Trophoblast cell (in vitro differentiated cells and primary cell): ENCODE results near the gene RAB31.

ENCODE experiments used
- DNase-seq, 2 donors: peaks; one replicate each; pipeline ENCODE4 v3.0.0-alpha.2; 2016
- H2AFZ ChIP-seq: 2 replicates; pipeline ENCODE4 v1.6.1; 2013; ENCODE audit warnings: low read length, moderate library complexity, mild to moderate bottlenecking; ENCODE audit not compliant: insufficient read depth, poor library complexity
- H2AK5ac ChIP-seq: 2 replicates; pipeline ENCODE4 v1.6.1; 2013; ENCODE audit warnings: mild to moderate bottlenecking, low read length
- H2BK120ac ChIP-seq: 2 replicates; pipeline ENCODE4 v1.6.1; 2013; ENCODE audit warnings: low read length, mild to moderate bottlenecking, moderate library complexity; ENCODE audit not compliant: insufficient read depth, poor library complexity
- H2BK12ac ChIP-seq: 2 replicates; pipeline ENCODE4 v1.6.1; 2013; ENCODE audit warnings: mild to moderate bottlenecking, low read length, moderate library complexity
- H2BK5ac ChIP-seq: 2 replicates; pipeline ENCODE4 v1.6.1; 2013; ENCODE audit warnings: low read length, low read depth, moderate library complexity, mild to moderate bottlenecking; ENCODE audit not compliant: poor library complexity
- H3K14ac ChIP-seq: 2 replicates; pipeline ENCODE4 v1.6.1; 2013; ENCODE audit warnings: mild to moderate bottlenecking, low read length
- H3K18ac ChIP-seq: 2 replicates; pipeline ENCODE4 v1.6.1; 2013; ENCODE audit warnings: mild to moderate bottlenecking, low read length
- H3K23ac ChIP-seq: 2 replicates; pipeline ENCODE4 v1.6.1; 2013; ENCODE audit warnings: low read length
- H3K27ac ChIP-seq: 2 replicates; pipeline ENCODE4 v1.5.1; 2013; ENCODE audit warnings: low read depth, mild to moderate bottlenecking, inconsistent platforms, low read length, moderate library complexity
- H3K27me3 ChIP-seq: 2 replicates; pipeline ENCODE4 v1.6.1; 2013; ENCODE audit warnings: inconsistent platforms, mild to moderate bottlenecking, low read length, moderate library complexity; ENCODE audit not compliant: insufficient read depth
- H3K36me3 ChIP-seq, 2 experiments: 1 replicate in 1 of 2; 2 replicates in 1 of 2; pipeline ENCODE4 v1.6.1; 2013; ENCODE audit warnings: low read length in 2 of 2, mild to moderate bottlenecking in 2 of 2, moderate library complexity in 1 of 2; ENCODE audit not compliant: insufficient read depth in 2 of 2, control insufficient read depth in 1 of 2
- H3K4ac ChIP-seq: 2 replicates; pipeline ENCODE4 v1.6.1; 2013; ENCODE audit warnings: low read depth, mild to moderate bottlenecking, low read length, moderate library complexity
- H3K4me1 ChIP-seq, 2 experiments: 1 replicate in 1 of 2; 2 replicates in 1 of 2; pipeline ENCODE4 v1.6.1; 2013; ENCODE audit warnings: low read length in 2 of 2, mild to moderate bottlenecking in 2 of 2, moderate library complexity in 1 of 2; ENCODE audit not compliant: insufficient read depth in 2 of 2, control insufficient read depth in 1 of 2
- H3K4me2 ChIP-seq: 2 replicates; pipeline ENCODE4 v1.6.1; 2013; ENCODE audit warnings: inconsistent platforms, mild to moderate bottlenecking, low read length, moderate library complexity
- H3K4me3 ChIP-seq: 2 replicates; pipeline ENCODE4 v1.5.1; 2013; ENCODE audit warnings: mild to moderate bottlenecking, low read depth, low read length, inconsistent platforms
- H3K79me1 ChIP-seq: one replicate; pipeline ENCODE4 v1.6.1; 2013; ENCODE audit warnings: low read length
- H3K79me2 ChIP-seq: 2 replicates; pipeline ENCODE4 v1.6.1; 2013; ENCODE audit warnings: low read length, mild to moderate bottlenecking; ENCODE audit not compliant: control insufficient read depth, insufficient read depth, poor library complexity
- H3K9ac ChIP-seq: 2 replicates; pipeline ENCODE4 v1.6.1; 2013; ENCODE audit warnings: mild to moderate bottlenecking, low read length
- H3K9me3 ChIP-seq: 2 replicates; pipeline ENCODE4 v1.6.1; 2013; ENCODE audit warnings: low read depth, mild to moderate bottlenecking, control low read depth, inconsistent platforms, low read length; ENCODE audit not compliant: insufficient read depth
- H4K12ac ChIP-seq: 2 replicates; pipeline ENCODE4 v1.6.1; 2013; ENCODE audit warnings: low read depth, mild to moderate bottlenecking, low read length, moderate library complexity
- H4K8ac ChIP-seq: 2 replicates; pipeline ENCODE4 v1.6.1; 2013; ENCODE audit warnings: low read depth, mild to moderate bottlenecking, low read length, moderate library complexity
- H4K91ac ChIP-seq: one replicate; pipeline ENCODE4 v1.6.1; 2013; ENCODE audit warnings: low read depth, mild to moderate bottlenecking, low read length, moderate library complexity
- WGBS: extraction: QIAGEN DNeasy Blood & Tissue Kit; methylation state at CpG from one replicate; pipeline ENCODE4 v1.1.7; 2013; ENCODE audit warnings: missing lambda C conversion rate; ENCODE audit not compliant: insufficient read length, insufficient coverage; ENCODE audit errors: extremely low coverage; 5-methylcytosine and 5-hydroxymethylcytosine counted together

The RAB31 gene

GRCh38 chr18:9831036-9831722 lies 123.1 kb downstream of the RAB31 start:
- H2AK5ac ChIP-seq = no peak overlapping the region
- H3K23ac ChIP-seq = no peak overlapping the region
- H2BK12ac ChIP-seq = no peak overlapping the region
- no peak overlapping the region for H4K8ac ChIP-seq
- no peak overlapping the region for H4K12ac ChIP-seq
- H4K91ac ChIP-seq = no peak overlapping the region
- WGBS = no CpG with 5 or more reads among the region's 13 CpGs
- no peak overlapping the region for H3K14ac ChIP-seq
- DNase-seq = no peak
- peaks cover 2% of the 10 kb centered on the region for H3K79me1 ChIP-seq
- peaks cover 5 to 8% of the 10 kb centered on the region in 2 experiments for H3K4me1 ChIP-seq
- peak overlapping the region; percentile 36 for H3K4ac ChIP-seq
- no peak overlapping the region for H2AFZ ChIP-seq
- H3K27ac ChIP-seq = no peak overlapping the region
- peaks cover 2% of the 10 kb centered on the region for H3K79me2 ChIP-seq
- no peak overlapping the region for H2BK5ac ChIP-seq
- no peaks in the 10 kb centered on the region for H3K9me3 ChIP-seq
- H3K36me3 ChIP-seq = peaks cover 23 to 42% of the 10 kb centered on the region in 2 experiments
- no peak overlapping the region for H3K4me2 ChIP-seq
- no peaks in the 10 kb centered on the region for H3K27me3 ChIP-seq
- no peak overlapping the region for H2BK120ac ChIP-seq
- no peak overlapping the region for H3K9ac ChIP-seq
- H3K4me3 ChIP-seq = no peak overlapping the region
- H3K18ac ChIP-seq = peak overlapping the region; percentile 38

DNA sequence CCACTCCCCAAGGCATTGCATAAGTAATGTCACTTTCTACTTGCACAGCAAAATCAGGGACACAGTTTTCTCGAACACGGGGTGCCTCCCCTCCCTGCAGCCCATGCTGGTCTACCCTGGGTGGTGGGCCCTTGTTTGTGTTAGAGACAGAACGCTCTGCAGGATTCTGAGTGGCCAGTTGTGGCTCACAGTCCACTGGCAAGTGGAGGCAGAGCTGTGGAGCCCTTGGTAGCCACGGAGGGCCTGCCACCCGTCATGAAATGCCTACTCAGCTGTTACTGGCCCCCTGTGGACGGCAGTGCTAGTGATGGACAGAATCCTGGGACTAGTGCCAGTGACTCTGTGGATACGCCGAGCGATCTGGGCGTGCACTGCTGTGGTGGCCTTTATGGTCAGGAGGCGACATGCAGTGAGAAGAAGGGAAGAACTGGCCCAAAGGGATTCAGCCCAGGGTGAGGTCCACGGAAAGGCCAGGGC lies 123.7 kb downstream of the RAB31 start:
- H3K4ac ChIP-seq = no peak overlapping the region
- no peaks in the 10 kb centered on the region for H3K79me1 ChIP-seq
- no peak overlapping the region for H2BK12ac ChIP-seq
- WGBS = no CpG with 5 or more reads among the region's 12 CpGs
- peak overlapping the region; percentile 38 for H3K18ac ChIP-seq
- H3K36me3 ChIP-seq = peaks cover 23 to 41% of the 10 kb centered on the region in 2 experiments
- H3K14ac ChIP-seq = no peak overlapping the region
- no peak overlapping the region for H3K9ac ChIP-seq
- no peaks in the 10 kb centered on the region for H3K27me3 ChIP-seq
- no peak for DNase-seq
- peaks cover 2% of the 10 kb centered on the region for H3K79me2 ChIP-seq
- H3K27ac ChIP-seq = no peak overlapping the region
- no peak overlapping the region for H3K4me3 ChIP-seq
- no peak overlapping the region for H3K4me2 ChIP-seq
- no peaks in the 10 kb centered on the region for H3K9me3 ChIP-seq
- H2BK120ac ChIP-seq = no peak overlapping the region
- H2BK5ac ChIP-seq = no peak overlapping the region
- H2AFZ ChIP-seq = no peak overlapping the region
- H2AK5ac ChIP-seq = no peak overlapping the region
- H3K23ac ChIP-seq = no peak overlapping the region
- H3K4me1 ChIP-seq = peaks cover 5 to 8% of the 10 kb centered on the region in 2 experiments
- H4K91ac ChIP-seq = no peak overlapping the region
- no peak overlapping the region for H4K12ac ChIP-seq
- H4K8ac ChIP-seq = no peak overlapping the region

DNA sequence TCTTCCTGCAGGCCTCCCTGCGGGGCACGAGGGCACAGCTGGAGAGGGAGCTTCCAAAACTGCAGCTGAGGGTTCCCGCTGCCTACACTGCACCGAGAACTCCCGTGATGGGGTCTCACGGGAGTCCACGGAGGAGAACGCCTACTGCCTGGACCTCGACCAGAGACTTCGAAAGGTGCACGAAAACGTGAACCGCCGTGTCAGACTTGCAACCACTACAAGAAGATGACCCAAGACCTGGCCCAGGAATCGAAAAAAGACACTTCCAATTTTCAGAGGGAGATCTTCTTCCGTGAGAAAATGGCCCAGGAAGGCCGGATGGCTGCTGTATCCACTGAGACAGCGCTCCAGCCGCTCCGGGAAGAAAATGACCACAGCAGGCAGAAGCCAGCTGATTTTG lies 124.8 kb downstream of the RAB31 start:
- Histone ChIP-seq H2BK5ac (no peak overlapping the region), H4K12ac (no peak overlapping the region), H3K4me3 (no peak overlapping the region), H3K79me2 (peaks cover 2% of the 10 kb centered on the region), H2AK5ac (no peak overlapping the region), H3K27ac (no peak overlapping the region), H2BK12ac (no peak overlapping the region), H3K18ac (peak overlapping the region; percentile 10), H4K91ac (no peak overlapping the region), H3K27me3 (no peaks in the 10 kb centered on the region), H3K14ac (no peak overlapping the region), H3K9me3 (no peaks in the 10 kb centered on the region), H3K4me2 (no peak overlapping the region), H3K79me1 (no peaks in the 10 kb centered on the region), H3K4ac (peak overlapping the region; percentile 25), H2BK120ac (no peak overlapping the region), H3K9ac (no peak overlapping the region), H4K8ac (no peak overlapping the region), H2AFZ (no peak overlapping the region), H3K23ac (no peak overlapping the region), H3K36me3 (peaks cover 23 to 38% of the 10 kb centered on the region in 2 experiments), H3K4me1 (peaks cover 5 to 8% of the 10 kb centered on the region in 2 experiments)
- no peak for DNase-seq
- no CpG with 5 or more reads among the region's 20 CpGs for WGBS

DNA sequence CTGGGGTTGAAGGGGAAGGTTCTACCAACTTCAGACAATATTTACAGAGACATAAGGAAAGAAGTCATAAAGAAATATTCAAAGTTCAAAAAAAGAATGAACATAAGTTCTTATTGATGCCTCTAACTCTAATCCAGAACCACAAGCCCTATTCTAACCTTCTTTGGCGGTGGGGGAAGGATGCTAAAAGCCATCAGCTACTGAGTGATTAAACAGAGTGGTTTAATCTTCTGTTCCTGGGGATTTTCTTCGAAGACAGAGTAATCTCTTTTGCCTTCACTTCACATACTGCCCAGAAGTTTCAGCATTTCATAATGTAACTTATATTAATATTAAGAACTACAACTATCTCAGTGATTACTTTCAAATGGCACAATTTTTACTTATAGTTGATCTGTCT lies 126.5 kb downstream of the RAB31 start:
- Histone ChIP-seq H3K9me3 (no peaks in the 10 kb centered on the region), H3K9ac (no peak overlapping the region), H4K12ac (no peak overlapping the region), H3K4me1 (peaks cover 21 to 23% of the 10 kb centered on the region in 2 experiments), H3K4me3 (no peak overlapping the region), H3K27me3 (no peaks in the 10 kb centered on the region), H2BK12ac (no peak overlapping the region), H4K8ac (no peak overlapping the region), H2BK120ac (no peak overlapping the region), H3K23ac (no peak overlapping the region), H2AFZ (no peak overlapping the region), H3K18ac (no peak overlapping the region), H3K4ac (no peak overlapping the region), H2BK5ac (no peak overlapping the region), H3K79me2 (peaks cover 2% of the 10 kb centered on the region), H4K91ac (no peak overlapping the region), H3K79me1 (no peaks in the 10 kb centered on the region), H3K14ac (no peak overlapping the region), H2AK5ac (no peak overlapping the region), H3K27ac (no peak overlapping the region), H3K36me3 (peaks cover 34 to 50% of the 10 kb centered on the region in 2 experiments), H3K4me2 (no peak overlapping the region)
- WGBS = no CpG with 5 or more reads among the region's 2 CpGs
- DNase-seq = no peak
